GM12878 (cell line): ENCODE results near the gene ACTN3. TPM values are rescaled to one million over a fixed set of nuclear protein-coding genes. Genes with fewer than 3 reads are reported as not detected.
A peak's percentile ranks its signal among the peaks of the same experiment; 100 is the strongest.
"Not testable (repeated sequence)": the region's sequence is repeated elsewhere in the genome, so short reads cannot be mapped to it uniquely, and the experiment has no call there.

Experiments
- ATAC-seq: fragments of 200-7000 bp; cut with Tn5 transposase; 3 replicates; pipeline ENCODE4 v1.9.1; 2020; ENCODE audit warnings: mild to moderate bottlenecking, moderate library complexity
- BruUV-seq: library from RNA; stranded (reverse); fragments of 400-500 nt; replicated peaks from 2 replicates; lab custom pipeline; 2021; lab: Mats Ljungman, UMichigan
- CTCF ChIA-PET: fragments of 300-600 bp; sonication (Branson Sonifier 250); formaldehyde crosslinking; extraction: SDS; loops from one replicate; lab custom pipeline; 2021; ENCODE audit warnings: inconsistent platforms; lab: Yijun Ruan, JAX
- POLR2A ChIA-PET: fragments of 350-600 bp; formaldehyde crosslinking; extraction: SDS; loops from one replicate; lab custom pipeline; 2021; ENCODE audit warnings: inconsistent platforms; lab: Charles Lee
- RAD21 ChIA-PET: fragments of 300-600 bp; sonication (Branson Sonifier 250); formaldehyde crosslinking; loops from one replicate; lab custom pipeline; 2023; ENCODE audit warnings: antibody characterized with exemption; ENCODE audit not compliant: unreplicated experiment; lab: Charles Lee
- SMC1A ChIA-PET: fragments of 300-600 bp; sonication (Branson Sonifier 250); formaldehyde crosslinking; loops from one replicate; lab custom pipeline; 2023; ENCODE audit not compliant: unreplicated experiment, uncharacterized antibody; lab: Charles Lee
- DNase-seq: peaks from one replicate; pipeline ENCODE4 v3.0.0-alpha.2; 2011; ENCODE audit warnings: low read depth, low spot score
- FAIRE-seq: peaks from 3 replicates; lab custom pipeline; 2011; peaks lifted over from hg19 to GRCh38; lab: Jason Lieb, UNC
- H2AFZ ChIP-seq: 2 replicates; pipeline ENCODE4 v1.6.0; 2011; ENCODE audit warnings: low read depth, low read length, control low read depth; ENCODE audit not compliant: control insufficient read depth
- H3K27ac ChIP-seq: 2 replicates; pipeline ENCODE4 v1.5.1; 2011; ENCODE audit warnings: control low read depth; ENCODE audit not compliant: control insufficient read depth, insufficient read depth
- H3K27me3 ChIP-seq, 2 experiments: replicated peaks in 1 of 2; 2 replicates each; pipeline versions ENCODE4 v1.6.0 to v1.6.1; 2011; ENCODE audit warnings: low read length in 1 of 2; ENCODE audit not compliant: control insufficient read depth in 2 of 2, insufficient read depth in 2 of 2
- H3K36me3 ChIP-seq, 2 experiments: 2 replicates each; pipeline ENCODE4 v1.5.1; 2011; ENCODE audit warnings: low read length in 1 of 2; ENCODE audit not compliant: control insufficient read depth in 2 of 2, insufficient read depth in 2 of 2
- H3K4me1 ChIP-seq: 2 replicates; pipeline ENCODE4 v1.6.1; 2011; ENCODE audit warnings: mild to moderate bottlenecking, low read length, moderate library complexity, mixed read lengths; ENCODE audit not compliant: control insufficient read depth, insufficient read depth
- H3K4me2 ChIP-seq: 2 replicates; pipeline ENCODE4 v1.6.0; 2011; ENCODE audit warnings: control low read depth; ENCODE audit not compliant: control insufficient read depth, insufficient read depth
- H3K4me3 ChIP-seq: fragments of 200-600 bp; sonication (generic); 2 replicates; pipeline ENCODE4 v1.5.1; 2016
- H3K79me2 ChIP-seq: 2 replicates; pipeline ENCODE4 v1.6.0; 2011; ENCODE audit warnings: low read length; ENCODE audit not compliant: control insufficient read depth, insufficient read depth
- H3K9ac ChIP-seq: 2 replicates; pipeline ENCODE4 v1.8.0; 2011; ENCODE audit warnings: low read length, control low read depth, mixed read lengths; ENCODE audit not compliant: control insufficient read depth, insufficient read depth
- H3K9me3 ChIP-seq: replicated peaks from 3 replicates; pipeline ENCODE4 v1.5.1; 2011; ENCODE audit warnings: mild to moderate bottlenecking, low read length; ENCODE audit not compliant: control insufficient read depth, insufficient read depth
- H4K20me1 ChIP-seq: 2 replicates; pipeline ENCODE4 v1.6.0; 2011; ENCODE audit not compliant: control insufficient read depth, insufficient read depth
- MXI1 ChIP-seq: fragments of 150-350 bp; IDR thresholded peaks from 2 replicates; pipeline ENCODE4 v1.6.1; 2011; ENCODE audit warnings: low read depth, mild to moderate bottlenecking, inconsistent platforms, low read length, improper control_type of control experiment
- POLR2A ChIP-seq: IDR thresholded peaks from 2 replicates; pipeline ENCODE4 v1.6.1; 2011; ENCODE audit warnings: low read depth, mild to moderate bottlenecking, low read length
- WGBS: methylation state at CpG from one replicate; pipeline ENCODE4 v1.1.6; 2016; ENCODE audit warnings: low lambda C conversion rate; ENCODE audit not compliant: insufficient replicate concordance, insufficient coverage; ENCODE audit errors: missing lambda C conversion rate; 5-methylcytosine and 5-hydroxymethylcytosine counted together
- in situ Hi-C: fragments of 300-500 bp; cut with MboI; formaldehyde crosslinking; loops from 9 replicates; pipeline ENCODE4 v1.14.3; 2018; ENCODE audit warnings: mixed read lengths
- intact Hi-C: fragments of 100-400 bp; cut with micrococcal nuclease; formaldehyde crosslinking; loops from one replicate; pipeline ENCODE4 v1.14.2; 2022; ENCODE audit not compliant: unreplicated experiment
- polyA plus RNA-seq, 11 experiments: library from polyadenylated mRNA; depleted of rRNA in 4 of 11; unstranded in 6 of 11; stranded (reverse) in 5 of 11; fragments of >200 nt; fragmentation: Nextera tagmentation in 4 of 11; fragmentation: Illumina TruSeq in 1 of 11; extraction: Ambion mirVana in 4 of 11; extraction: Trizol in 1 of 11; gene quantifications; 1 replicate in 1 of 11; 2 replicates in 10 of 11; pipeline versions ENCODE4 v1.2.1 to v1.2.3, GENCODE V29; 2011 to 2016; ENCODE audit warnings: inconsistent platforms in 2 of 11, missing spikeins in 2 of 11, low read depth in 1 of 11
- total RNA-seq, 4 experiments: library from RNA; depleted of rRNA in 3 of 4; stranded (reverse); fragments of >200 nt in 3 of 4; fragmentation: Illumina TruSeq in 1 of 4; extraction: Trizol in 1 of 4; gene quantifications; 2 replicates each; pipeline versions ENCODE4 v1.2.1 to v1.2.3, GENCODE V29; 2013 to 2021

ACTN3 gene
- total and polyA plus RNA-seq, 10 of the 15 experiments (the other 5 are each of a cell fraction or from before 2014, with no cell fraction given) = 0.06 to 0.67 (median 0.17) TPM; not detected in 3

DNA sequence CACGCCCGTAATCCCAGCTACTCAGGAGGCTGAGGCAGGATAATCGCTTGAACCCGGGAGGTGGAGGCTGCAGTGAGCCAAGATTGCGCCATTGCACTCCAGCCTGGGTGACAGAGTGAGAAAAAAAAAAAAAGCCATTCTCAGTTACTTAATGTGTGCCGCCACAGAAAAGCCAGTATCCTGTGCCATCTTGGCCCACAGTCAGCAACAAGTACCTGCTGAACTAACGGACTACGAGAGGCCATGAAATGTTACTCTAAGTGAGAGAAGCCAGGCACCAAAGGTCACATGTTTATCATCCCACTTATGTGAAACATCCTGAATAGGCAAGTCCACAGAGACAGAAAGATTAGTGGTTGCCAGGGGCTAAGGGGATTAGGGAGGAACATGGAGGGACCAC is 6.1 kb upstream of the ACTN3 start:
- H3K9ac ChIP-seq, CTCF ChIA-PET, POLR2A ChIA-PET, H3K4me2 ChIP-seq, RAD21 ChIA-PET, H3K36me3 ChIP-seq, FAIRE-seq, in situ Hi-C loops, DNase-seq, ATAC-seq, H3K27me3 ChIP-seq, BruUV-seq, H4K20me1 ChIP-seq, H3K4me3 ChIP-seq, H3K79me2 ChIP-seq, H3K9me3 ChIP-seq, H3K4me1 ChIP-seq, H2AFZ ChIP-seq, intact Hi-C loops, H3K27ac ChIP-seq, SMC1A ChIA-PET: not testable (repeated sequence)
- WGBS = 97% methylated on average over 8 of the region's 8 CpGs

DNA sequence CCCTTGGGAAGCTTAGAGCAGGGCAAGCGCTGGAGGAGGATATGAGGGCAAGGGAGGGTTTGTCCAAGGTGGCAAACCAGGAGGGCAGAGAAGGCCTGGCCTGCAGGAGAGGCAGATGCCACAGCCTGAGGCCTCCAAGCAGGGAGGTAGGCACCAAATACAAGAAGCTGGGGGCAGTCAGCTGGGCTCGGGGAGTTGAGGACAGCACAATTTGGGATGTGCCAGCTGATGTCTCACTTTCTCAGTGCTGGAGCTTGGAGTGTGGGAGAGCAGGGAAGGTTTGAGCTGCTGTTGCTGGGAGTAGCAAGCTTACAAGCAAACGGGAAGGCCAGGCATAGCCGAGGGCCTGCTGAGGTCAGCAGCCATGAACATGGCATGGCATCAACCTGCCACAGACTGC is 4.8 kb upstream of the ACTN3 start:
- no peak for FAIRE-seq
- WGBS = 74% methylated on average over 4 of the region's 4 CpGs

More for the DNA sequence above, 4.8 kb upstream of the ACTN3 start:
- H3K79me2 ChIP-seq = peaks cover 2% of the 10 kb centered on the region
- H3K36me3 ChIP-seq = peaks cover 0 to 3% of the 10 kb centered on the region in 2 experiments; a peak in 1 of 4 replicates
- BruUV-seq = no TSS peak
- no peak overlapping the region for H2AFZ ChIP-seq
- H3K27me3 ChIP-seq = no peaks in the 10 kb centered on the region
- H3K9ac ChIP-seq = no peak overlapping the region
- DNase-seq = no peak
- no peak overlapping the region for H3K4me2 ChIP-seq
- in situ Hi-C loops = no loop called here
- ChIA-PET RAD21 (no interaction called here), POLR2A (interaction anchor here (0.6 kb wide), 1 partner anchor 26 kb away, joined by 3 read pairs; the partner anchor contains the start of gene CTSF), SMC1A (interaction anchor here (5.6 kb wide), 1 partner anchor 136 kb away, joined by 37 read pairs; the partner anchor contains the start of gene RBM4B)
- H4K20me1 ChIP-seq = no peaks in the 10 kb centered on the region
- ATAC-seq = no peak
- H3K4me3 ChIP-seq = no peak overlapping the region
- no peak overlapping the region for H3K27ac ChIP-seq
- TF ChIP-seq MXI1 = no peak
- 0 out of 2 replicates have a peak, but pooled peaks have one; percentile 18 for TF ChIP-seq POLR2A
- TF ChIP-seq, all 136 proteins: peak for 1
- intact Hi-C loops = no loop called here
- H3K4me1 ChIP-seq = peaks cover 10% of the 10 kb centered on the region
- CTCF ChIA-PET = no interaction called here
- no peaks in the 10 kb centered on the region for H3K9me3 ChIP-seq
